K562 (cell line): ENCODE data around the gene PIM3. TPM values are rescaled to one million over a fixed set of nuclear protein-coding genes. Genes with fewer than 3 reads are reported as not detected.

Experiments
- ATAC-seq: fragments of 200-7000 bp; cut with Tn5 transposase; 3 replicates; pipeline ENCODE4 v1.9.1; 2020; ENCODE audit warnings: moderate library complexity
- BruUV-seq: library from RNA; stranded (reverse); fragments of 400-500 nt; replicated peaks from 2 replicates; lab custom pipeline; 2021; lab: Mats Ljungman, UMichigan
- CTCF ChIA-PET: fragments of 300-600 bp; formaldehyde crosslinking; extraction: SDS; loops from one replicate; lab custom pipeline; 2021; ENCODE audit warnings: low intra/inter-chr PET ratio; lab: Yijun Ruan, JAX
- POLR2A ChIA-PET: fragments of 300-600, 350-650 bp; sonication (Branson Sonifier 250); formaldehyde crosslinking; extraction: SDS; loops from one replicate; lab custom pipeline; 2021; ENCODE audit warnings: antibody characterized with exemption, inconsistent platforms; lab: Yijun Ruan, JAX
- DNase-seq, 4 experiments: peaks; one replicate each; pipeline versions ENCODE4 v3.0.0 to v3.0.0-alpha.2; 2011 to 2018; ENCODE audit warnings: low spot score in 3 of 4, mixed read lengths in 3 of 4; ENCODE audit errors: extremely low read depth in 1 of 4
- FAIRE-seq: peaks from 2 replicates; lab custom pipeline; 2011; peaks lifted over from hg19 to GRCh38; lab: Jason Lieb, UNC
- H2AFZ ChIP-seq: 2 replicates; pipeline ENCODE4 v1.6.0; 2011; ENCODE audit warnings: low read depth, low read length, control low read depth, inconsistent platforms
- H3K27ac ChIP-seq: fragments of 200-600 bp; 3 replicates; pipeline ENCODE4 v1.8.0; 2011; ENCODE audit warnings: low read depth, mild to moderate bottlenecking, control low read depth, inconsistent platforms, low read length, moderate library complexity, mixed read lengths; ENCODE audit errors: extremely low read depth
- H3K27me3 ChIP-seq, 2 experiments: fragments of 300-600 bp in 1 of 2; 2 replicates in 1 of 2; 3 replicates in 1 of 2; pipeline versions ENCODE4 v1.6.0 to v1.8.0; 2011; ENCODE audit warnings: inconsistent platforms in 2 of 2, low read length in 2 of 2, mild to moderate bottlenecking in 1 of 2, mixed read lengths in 1 of 2, moderate library complexity in 1 of 2; ENCODE audit not compliant: control insufficient read depth in 2 of 2, insufficient read depth in 2 of 2
- H3K36me3 ChIP-seq: fragments of 300-600 bp; 3 replicates; pipeline ENCODE4 v1.8.0; 2011; ENCODE audit warnings: mild to moderate bottlenecking, low read length, inconsistent platforms; ENCODE audit not compliant: control insufficient read depth, insufficient read depth
- H3K4me1 ChIP-seq, 2 experiments: fragments of 200-600 bp in 1 of 2; replicated peaks in 1 of 2; 2 replicates in 1 of 2; 3 replicates in 1 of 2; pipeline versions ENCODE4 v1.5.1 to v1.8.0; 2011; ENCODE audit warnings: inconsistent platforms in 2 of 2, low read length in 2 of 2, mild to moderate bottlenecking in 1 of 2, mixed read lengths in 1 of 2, moderate library complexity in 1 of 2; ENCODE audit not compliant: control insufficient read depth in 2 of 2, insufficient read depth in 2 of 2
- H3K4me2 ChIP-seq: 2 replicates; pipeline ENCODE4 v1.6.1; 2011; ENCODE audit warnings: low read length, control low read depth, inconsistent platforms, mixed read lengths; ENCODE audit not compliant: insufficient read depth
- H3K4me3 ChIP-seq: fragments of 200-600 bp; sonication (generic), shearing (Covaris generic); 2 replicates; pipeline ENCODE4 v1.5.1; 2016; ENCODE audit warnings: control low read depth, inconsistent platforms
- H3K79me2 ChIP-seq: fragments of 200-600 bp; 3 replicates; pipeline ENCODE4 v1.8.0; 2011; ENCODE audit warnings: low read length, inconsistent platforms; ENCODE audit not compliant: control insufficient read depth, insufficient read depth
- H3K9ac ChIP-seq, 2 experiments: 2 replicates each; pipeline versions ENCODE4 v1.6.0 to v1.6.1; 2011; ENCODE audit warnings: low read depth in 2 of 2, low read length in 2 of 2, control low read depth in 1 of 2, inconsistent platforms in 1 of 2, mild to moderate bottlenecking in 1 of 2, mixed read lengths in 1 of 2; ENCODE audit not compliant: insufficient read depth in 1 of 2
- H3K9me1 ChIP-seq: one replicate; pipeline ENCODE4 v1.6.0; 2011; ENCODE audit warnings: inconsistent platforms, mild to moderate bottlenecking, low read length, moderate library complexity; ENCODE audit not compliant: control insufficient read depth, insufficient read depth
- H3K9me3 ChIP-seq: replicated peaks from 2 replicates; pipeline ENCODE4 v1.5.1; 2011; ENCODE audit warnings: low read depth, low read length, inconsistent platforms; ENCODE audit not compliant: control insufficient read depth, insufficient read depth
- H4K20me1 ChIP-seq: replicated peaks from 2 replicates; pipeline ENCODE4 v1.6.1; 2011; ENCODE audit warnings: low read length, inconsistent platforms, mixed read lengths; ENCODE audit not compliant: control insufficient read depth, insufficient read depth
- DLX4 ChIP-seq: fragments of 250-450 bp; sonication (Bioruptor Pico); IDR thresholded peaks from 2 replicates; pipeline ENCODE4 v1.6.1; 2021; ENCODE audit warnings: mild to moderate bottlenecking
- HMBOX1 ChIP-seq: sonication (generic); IDR thresholded peaks from 2 replicates; pipeline ENCODE4 v1.6.1; 2016
- NCOA6 ChIP-seq: fragments of 450-650 bp; IDR thresholded peaks from 2 replicates; pipeline ENCODE4 v1.6.1; 2017; ENCODE audit warnings: mild to moderate bottlenecking
- RBBP5 ChIP-seq: fragments of 200-600 bp; sonication (generic); IDR thresholded peaks from 2 replicates; pipeline ENCODE4 v1.6.1; 2012; ENCODE audit warnings: borderline replicate concordance, mild to moderate bottlenecking, low read length, control low read depth, inconsistent platforms; ENCODE audit not compliant: insufficient read depth, poor library complexity, severe bottlenecking
- TAL1 ChIP-seq: fragments of 450-650 bp; IDR thresholded peaks from 2 replicates; pipeline ENCODE4 v1.6.1; 2016; ENCODE audit warnings: mild to moderate bottlenecking
- TCF3 ChIP-seq: sonication (generic); formaldehyde crosslinking; IDR thresholded peaks from 2 replicates; pipeline ENCODE4 v1.4.0; 2020; ENCODE audit warnings: mild to moderate bottlenecking, missing genetic modification reagents
- ZNF318 ChIP-seq, 2 experiments: fragments of 450-650 bp; IDR thresholded peaks; 2 replicates each; pipeline ENCODE4 v1.6.1; 2016; ENCODE audit warnings: mild to moderate bottlenecking in 2 of 2, borderline replicate concordance in 1 of 2, low read depth in 1 of 2, moderate library complexity in 1 of 2
- ZNF639 ChIP-seq, 2 experiments: fragments of 200-800 bp in 1 of 2; sonication (Bioruptor generic) in 1 of 2; sonication (generic) in 1 of 2; formaldehyde crosslinking in 1 of 2; IDR thresholded peaks in 1 of 2; conservative IDR thresholded peaks in 1 of 2; 2 replicates each; pipeline versions ENCODE4 v1.5.0 to v1.6.1; 2016 to 2020; ENCODE audit warnings: missing compliant biosample characterization in 1 of 2, missing genetic modification characterization in 1 of 2, missing genetic modification reagents in 1 of 2
- WGBS: fragments of 100-300 bp; shearing (Covaris generic); methylation state at CpG from one replicate; pipeline ENCODE4 v1.1.6; 2016; ENCODE audit warnings: low coverage, mixed read lengths; ENCODE audit not compliant: insufficient coverage; ENCODE audit errors: missing lambda C conversion rate; 5-methylcytosine and 5-hydroxymethylcytosine counted together
- in situ Hi-C: fragments of 300-500 bp; cut with MboI; formaldehyde crosslinking; loops from 4 replicates; pipeline ENCODE4 v1.15.0; 2018; ENCODE audit warnings: inconsistent platforms, mixed read lengths
- intact Hi-C: fragments of 100-400 bp; cut with micrococcal nuclease; formaldehyde crosslinking; loops from 2 replicates; pipeline ENCODE4 v1.14.2; 2022
- polyA plus RNA-seq, 8 experiments: library from polyadenylated mRNA; depleted of rRNA in 4 of 8; stranded (reverse) in 5 of 8; unstranded in 3 of 8; fragments of >200 nt; fragmentation: Nextera tagmentation in 2 of 8; fragmentation: Illumina TruSeq in 1 of 8; extraction: Ambion mirVana in 2 of 8; extraction: Trizol in 1 of 8; gene quantifications; 2 replicates each; pipeline versions ENCODE4 v1.2.1 to v1.2.3, GENCODE V29; 2011 to 2014; ENCODE audit warnings: inconsistent platforms in 1 of 8, missing spikeins in 1 of 8
- total RNA-seq, 7 experiments: library from RNA; depleted of rRNA in 6 of 7; stranded (reverse); fragments of >200 nt in 6 of 7; fragmentation: Illumina TruSeq in 2 of 7; extraction: Trizol in 2 of 7; gene quantifications; 2 replicates each; pipeline versions ENCODE4 v1.2.1 to v1.2.3, GENCODE V29; 2011 to 2021; ENCODE audit warnings: low replicate concordance in 1 of 7

Gene PIM3
- total and polyA plus RNA-seq, 9 of the 15 experiments (the other 6 are each of a cell fraction or from before 2014, with no cell fraction given), result 0.24 to 40.5 (median 5.3) TPM

- Histone ChIP-seq H3K79me2 (no peaks in the 10 kb centered on the region), H4K20me1 (no peaks in the 10 kb centered on the region), H3K9me3 (no peaks in the 10 kb centered on the region), H3K4me2 (no peak overlapping the region), H3K36me3 (no peaks in the 10 kb centered on the region), H3K4me3 (no peak overlapping the region), H3K27ac (no peak overlapping the region), H3K9me1 (no peaks in the 10 kb centered on the region), H3K9ac (no peak overlapping the region), H3K4me1 (peaks cover 0 to 51% of the 10 kb centered on the region in 2 experiments; a peak in 3 of 5 replicates), H3K27me3 (no peaks in the 10 kb centered on the region), H2AFZ (no peak overlapping the region; the same call in 1 of the 2 replicates)
- CTCF ChIA-PET, result interaction anchor here (0.6 kb wide), 1 partner anchor 41 kb away, joined by 3 read pairs; the partner anchor contains the start of gene PIM3
- FAIRE-seq (peak; percentile 70), DNase-seq (peak in 2 of 4 experiments; percentile 47 to 62), ATAC-seq (peak; percentile 59)
- POLR2A ChIA-PET, result interaction anchor here (0.6 to 1.0 kb wide), 2 partner anchors 8 to 175 kb away, joined by 3 to 4 read pairs; no protein-coding TSS in a partner anchor
- intact Hi-C loops (no loop called here), in situ Hi-C loops (no loop called here)
- WGBS, result 20% methylated on average over 8 of the region's 16 CpGs
- BruUV-seq, result no TSS peak
- no peak for TF ChIP-seq NCOA6
- TF ChIP-seq DLX4 (CRISPR knock-in tag), result no peak
- no peak for TF ChIP-seq ZNF639 (CRISPR knock-in tag; conservative IDR thresholded peaks at IDR 0.05 in 1 of 2, IDR thresholded peaks at IDR 0.05 in 1 of 2)
- no peak for TF ChIP-seq ZNF318 (IDR thresholded peaks at IDR 0.05; ENCODE audit: borderline replicate concordance in 1 of 2, low read depth in 1 of 2)
- no peak for TF ChIP-seq HMBOX1
- no peak for TF ChIP-seq RBBP5
- peak; percentile 69 for TF ChIP-seq TCF3 (CRISPR knock-in tag)
- TF ChIP-seq TAL1, result peak; percentile 48; the same call in 1 of the 2 replicates
These were observed 41.0 kb downstream of the PIM3 start for GRCh38 chr22:50001388-50002231.
